ENCODE data around the gene ENDOV.
A peak's percentile ranks its signal among the peaks of the same experiment; 100 is the strongest.

Gene ENDOV

DNA sequence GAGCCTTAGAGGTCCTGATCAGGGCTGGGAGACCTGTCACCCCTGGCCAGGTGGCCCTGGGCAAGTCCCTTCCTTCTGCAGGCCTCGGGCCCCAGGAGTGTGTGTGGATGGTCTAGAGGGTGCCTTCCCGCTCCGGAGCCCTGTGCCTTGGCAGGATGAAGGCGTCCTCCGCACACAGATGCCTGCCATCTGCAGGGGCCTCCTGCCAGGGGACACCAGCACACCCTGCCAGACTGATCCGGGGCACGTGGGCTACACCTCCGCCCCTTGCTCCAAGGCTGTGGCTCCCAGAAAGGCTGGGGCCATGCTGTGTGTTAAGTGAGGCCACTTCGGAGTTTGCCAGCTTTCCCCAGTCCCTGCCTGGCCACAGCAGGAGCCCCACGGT, 30.8 kb downstream of the ENDOV start:
- H3K9me3 Mint-ChIP-seq, result no peaks in the 10 kb centered on the region
- H3K4me1 Mint-ChIP-seq (ENCODE audit: low read depth in 2 of 2), result peaks cover 0 to 2% of the 10 kb centered on the region in 2 donors
- H3K36me3 Mint-ChIP-seq (ENCODE audit: insufficient read depth), result peaks cover 7% of the 10 kb centered on the region
- peaks cover 29 to 71% of the 10 kb centered on the region in 2 donors for H3K27me3 Mint-ChIP-seq
- H3K4me3 Mint-ChIP-seq, result no peak overlapping the region
- DNase-seq (no peak), ATAC-seq (replicated peaks) (no peak)
- no peak overlapping the region for H3K27ac Mint-ChIP-seq

- H3K36me3 Mint-ChIP-seq (ENCODE audit: insufficient read depth), result peaks cover 10% of the 10 kb centered on the region
- no peak overlapping the region for H3K4me3 Mint-ChIP-seq
- H3K27me3 Mint-ChIP-seq, result peaks cover 23 to 66% of the 10 kb centered on the region in 2 donors
These were observed 31.9 kb downstream of the ENDOV start for GRCh38 chr17:80446645-80447405.

DNA sequence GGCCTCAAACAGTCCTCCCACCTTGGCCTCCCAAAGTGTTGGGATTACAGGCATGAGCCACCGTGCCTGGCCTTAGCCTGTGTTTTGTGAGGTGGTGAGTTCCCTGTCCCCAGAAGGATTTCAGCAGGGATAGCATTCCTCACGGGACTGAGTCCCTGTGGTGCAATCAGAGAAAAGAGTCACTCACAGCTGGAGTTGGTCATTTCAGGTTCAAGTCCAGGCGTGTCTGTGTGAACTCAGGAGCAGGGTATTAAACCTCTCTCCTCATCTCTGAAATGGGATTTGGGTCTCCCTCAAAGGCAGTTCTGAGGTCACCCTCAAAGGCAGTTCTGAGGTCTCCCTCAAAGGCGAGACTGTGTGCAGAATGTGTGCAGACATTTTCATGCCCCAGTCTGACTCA, 32.8 kb downstream of the ENDOV start:
- DNase-seq, result no peak
- Mint-ChIP-seq H3K9me3 (no peaks in the 10 kb centered on the region), H3K36me3 (ENCODE audit: insufficient read depth) (peaks cover 10% of the 10 kb centered on the region), H3K4me3 (no peak overlapping the region), H3K4me1 (ENCODE audit: low read depth in 2 of 2) (no peaks in the 10 kb centered on the region), H3K27me3 (peaks cover 14 to 57% of the 10 kb centered on the region in 2 donors), H3K27ac (no peak overlapping the region)
- ATAC-seq (replicated peaks), result no peak

More at GRCh38 chr17:80446645-80447405, 31.9 kb downstream of the ENDOV start:
- Mint-ChIP-seq H3K4me1 (ENCODE audit: low read depth in 2 of 2) (no peaks in the 10 kb centered on the region), H3K27ac (no peak overlapping the region), H3K9me3 (no peaks in the 10 kb centered on the region)
- ATAC-seq (replicated peaks) (no peak), DNase-seq (no peak)

- peaks cover 8 to 9% of the 10 kb centered on the region in 2 donors for H3K4me1 Mint-ChIP-seq (ENCODE audit: low read depth in 2 of 2)
- H3K27me3 Mint-ChIP-seq, result peaks cover 9 to 45% of the 10 kb centered on the region in 2 donors
- no peaks in the 10 kb centered on the region for H3K9me3 Mint-ChIP-seq
- H3K4me3 Mint-ChIP-seq, result no peak overlapping the region
- ATAC-seq (replicated peaks) (no peak), DNase-seq (no peak)
- H3K27ac Mint-ChIP-seq, result no peak overlapping the region
- H3K36me3 Mint-ChIP-seq (ENCODE audit: insufficient read depth), result peaks cover 18% of the 10 kb centered on the region
These were observed 34.4 kb downstream of the ENDOV start for GRCh38 chr17:80449194-80449929.

- peaks cover 9 to 45% of the 10 kb centered on the region in 2 donors for H3K27me3 Mint-ChIP-seq
- peaks cover 19% of the 10 kb centered on the region for H3K36me3 Mint-ChIP-seq (ENCODE audit: insufficient read depth)
- no peaks in the 10 kb centered on the region for H3K9me3 Mint-ChIP-seq
- H3K27ac Mint-ChIP-seq, result no peak overlapping the region
- DNase-seq (no peak), ATAC-seq (replicated peaks) (no peak)
- no peak overlapping the region for H3K4me3 Mint-ChIP-seq
- H3K4me1 Mint-ChIP-seq (ENCODE audit: low read depth in 2 of 2), result peaks cover 9 to 10% of the 10 kb centered on the region in 2 donors
These were observed 35.1 kb downstream of the ENDOV start for GRCh38 chr17:80449930-80450576.

DNA sequence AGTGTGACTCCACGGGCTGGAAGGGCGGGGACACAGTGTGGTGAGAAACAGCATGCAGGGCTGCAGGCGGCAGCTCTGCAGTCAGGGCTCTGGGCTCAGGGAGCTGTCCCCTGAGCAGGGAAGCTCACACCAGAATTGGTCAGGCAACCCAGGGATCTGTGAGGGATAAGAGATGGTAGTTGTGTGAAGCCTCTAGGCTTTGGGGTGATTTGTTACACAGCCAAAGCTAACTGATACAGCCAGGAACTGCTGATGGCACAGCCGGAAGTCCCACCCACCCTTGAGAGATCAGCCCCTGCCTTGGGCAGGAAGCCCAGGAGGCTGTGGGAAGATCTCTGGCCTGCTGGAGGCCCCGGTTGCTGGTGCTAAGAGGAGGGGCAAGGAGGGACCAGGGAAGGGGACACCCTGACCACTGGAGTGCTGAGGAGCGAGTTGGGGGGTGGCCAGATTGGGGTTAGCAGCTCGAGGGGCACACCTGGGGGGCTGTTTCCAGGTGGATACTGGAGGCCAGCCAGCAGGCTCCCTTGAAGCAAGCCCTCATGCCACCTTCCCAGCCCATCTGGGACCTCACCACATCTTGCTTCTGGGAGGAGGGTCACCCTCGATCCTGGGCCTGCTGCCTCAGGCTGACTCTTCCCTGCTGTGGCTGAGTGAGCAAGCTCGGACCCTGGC, 36.3 kb downstream of the ENDOV start:
- ATAC-seq (replicated peaks) (no peak), DNase-seq (no peak)
- Mint-ChIP-seq H3K27me3 (peaks cover 9 to 41% of the 10 kb centered on the region in 2 donors), H3K36me3 (ENCODE audit: insufficient read depth) (peaks cover 23% of the 10 kb centered on the region), H3K4me3 (no peak overlapping the region), H3K27ac (no peak overlapping the region), H3K4me1 (ENCODE audit: low read depth in 2 of 2) (peaks cover 12 to 14% of the 10 kb centered on the region in 2 donors), H3K9me3 (no peaks in the 10 kb centered on the region)

GRCh38 chr17:80452173-80452915, 37.4 kb downstream of the ENDOV start:
- H3K9me3 Mint-ChIP-seq, result no peaks in the 10 kb centered on the region
- ATAC-seq (replicated peaks), result no peak
- H3K27me3 Mint-ChIP-seq, result peaks cover 12 to 41% of the 10 kb centered on the region in 2 donors
- peak overlapping the region in 1 of 2 donors; percentile 4 for H3K27ac Mint-ChIP-seq
- H3K4me3 Mint-ChIP-seq, result peak overlapping the region in 1 of 2 donors; percentile 95
- no peak for DNase-seq
- H3K36me3 Mint-ChIP-seq (ENCODE audit: insufficient read depth), result peaks cover 27% of the 10 kb centered on the region
- H3K4me1 Mint-ChIP-seq (ENCODE audit: low read depth in 2 of 2), result peaks cover 12 to 14% of the 10 kb centered on the region in 2 donors

DNA sequence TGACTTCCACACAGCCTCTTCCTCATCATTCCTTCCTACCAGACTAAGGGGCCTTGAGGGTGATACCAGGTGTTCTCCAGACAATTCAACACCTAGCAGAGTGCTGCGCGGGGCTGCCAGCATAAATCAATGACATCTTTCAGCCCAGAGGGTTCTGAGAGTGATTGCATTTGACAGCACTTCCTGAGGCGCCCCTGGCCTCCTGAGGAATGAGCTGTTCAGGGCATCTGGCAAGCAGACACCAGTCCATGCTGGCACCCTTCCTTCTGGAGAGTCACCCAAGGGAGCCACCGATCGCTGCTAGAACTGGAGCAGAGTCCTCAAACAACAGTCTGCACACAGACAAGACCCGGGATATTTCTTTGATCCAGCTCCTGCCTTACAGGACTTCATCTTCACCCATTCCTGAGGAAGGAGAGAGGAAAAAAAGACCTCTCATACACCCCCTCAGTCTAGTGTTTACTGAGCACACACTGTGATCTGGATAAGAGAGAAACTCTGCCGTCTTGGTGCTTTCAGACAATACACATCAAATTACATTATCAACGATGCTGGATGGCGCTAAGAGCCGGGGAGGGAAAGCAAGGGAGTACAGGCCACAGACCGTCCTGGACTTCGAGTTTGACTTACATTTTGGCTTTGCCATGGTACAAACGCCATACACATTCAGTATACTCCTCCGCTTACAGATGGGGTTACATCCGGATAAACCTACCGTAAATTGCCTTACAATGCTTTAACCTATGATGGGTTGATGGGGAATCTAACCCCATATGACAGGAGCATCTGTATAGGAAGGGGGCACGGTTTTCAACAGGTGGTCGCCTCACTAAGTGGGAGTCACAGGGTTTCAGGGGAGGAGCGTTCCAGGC, 38.4 kb downstream of the ENDOV start:
- Mint-ChIP-seq H3K4me3 (peak overlapping the region; percentile 92 to 95), H3K4me1 (ENCODE audit: low read depth in 2 of 2) (peaks cover 12 to 16% of the 10 kb centered on the region in 2 donors), H3K27ac (peak overlapping the region; percentile 98 to 99), H3K27me3 (peaks cover 12 to 43% of the 10 kb centered on the region in 2 donors), H3K36me3 (ENCODE audit: insufficient read depth) (peaks cover 27% of the 10 kb centered on the region), H3K9me3 (no peaks in the 10 kb centered on the region)
- ATAC-seq (replicated peaks), result no peak
- DNase-seq, result no peak

GRCh38 chr17:80453998-80454556, 39.1 kb downstream of the ENDOV start:
- no peak for ATAC-seq (replicated peaks)
- peaks cover 12 to 16% of the 10 kb centered on the region in 2 donors for H3K4me1 Mint-ChIP-seq (ENCODE audit: low read depth in 2 of 2)
- H3K4me3 Mint-ChIP-seq, result peak overlapping the region; percentile 92 to 95
- peak overlapping the region; percentile 98 to 99 for H3K27ac Mint-ChIP-seq
- peaks cover 26% of the 10 kb centered on the region for H3K36me3 Mint-ChIP-seq (ENCODE audit: insufficient read depth)
- H3K27me3 Mint-ChIP-seq, result peaks cover 18 to 43% of the 10 kb centered on the region in 2 donors
- H3K9me3 Mint-ChIP-seq, result no peaks in the 10 kb centered on the region
- DNase-seq, result no peak

DNA sequence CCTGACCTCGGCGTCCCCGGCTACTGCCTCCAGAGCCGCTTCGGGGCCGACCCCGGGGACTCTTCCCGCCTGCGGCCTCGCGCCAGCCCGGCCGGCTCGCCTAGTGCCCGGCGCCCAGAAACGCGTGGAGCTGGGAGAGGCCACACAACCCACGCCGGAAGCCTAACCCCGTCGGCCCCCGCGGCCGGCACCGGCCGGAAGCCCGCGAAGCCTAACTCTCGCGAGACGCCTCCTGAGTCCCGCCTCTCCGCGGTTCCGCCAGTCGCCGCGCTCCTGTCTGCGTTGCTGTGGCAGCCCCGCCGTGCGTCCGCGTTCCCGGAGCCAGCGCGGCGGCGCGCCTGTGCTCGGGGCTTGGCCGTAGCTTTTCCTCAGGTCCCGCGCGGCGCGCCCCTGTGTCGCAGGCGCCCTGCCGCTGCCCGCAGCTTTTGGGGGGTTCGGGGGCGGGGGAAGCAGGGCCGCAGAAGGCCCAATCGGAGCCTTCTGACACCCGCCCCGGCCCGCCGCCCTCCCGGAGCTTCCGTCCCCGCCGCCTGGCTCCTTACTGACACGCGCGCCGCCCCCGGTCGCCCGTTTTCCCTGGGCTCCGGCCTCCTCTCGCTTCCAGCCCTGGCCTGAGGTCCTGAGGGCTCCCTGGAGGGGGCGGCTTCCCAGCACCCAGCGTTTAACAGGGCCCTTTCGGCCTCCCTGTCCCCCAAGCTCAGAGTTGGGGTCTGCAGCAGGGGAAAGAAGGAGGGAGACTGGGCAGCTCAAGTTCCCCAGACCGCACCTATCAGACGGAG, 39.8 kb downstream of the ENDOV start:
- ATAC-seq (replicated peaks) (peak; percentile 91), DNase-seq (peak; percentile 93 to 94 (median 93))
- H3K27ac Mint-ChIP-seq, result peak overlapping the region; percentile 98 to 99
- H3K36me3 Mint-ChIP-seq (ENCODE audit: insufficient read depth), result peaks cover 23% of the 10 kb centered on the region
- peaks cover 25 to 50% of the 10 kb centered on the region in 2 donors for H3K27me3 Mint-ChIP-seq
- peak overlapping the region; percentile 92 to 95 for H3K4me3 Mint-ChIP-seq
- H3K9me3 Mint-ChIP-seq, result no peaks in the 10 kb centered on the region
- peaks cover 12 to 16% of the 10 kb centered on the region in 2 donors for H3K4me1 Mint-ChIP-seq (ENCODE audit: low read depth in 2 of 2)

DNA sequence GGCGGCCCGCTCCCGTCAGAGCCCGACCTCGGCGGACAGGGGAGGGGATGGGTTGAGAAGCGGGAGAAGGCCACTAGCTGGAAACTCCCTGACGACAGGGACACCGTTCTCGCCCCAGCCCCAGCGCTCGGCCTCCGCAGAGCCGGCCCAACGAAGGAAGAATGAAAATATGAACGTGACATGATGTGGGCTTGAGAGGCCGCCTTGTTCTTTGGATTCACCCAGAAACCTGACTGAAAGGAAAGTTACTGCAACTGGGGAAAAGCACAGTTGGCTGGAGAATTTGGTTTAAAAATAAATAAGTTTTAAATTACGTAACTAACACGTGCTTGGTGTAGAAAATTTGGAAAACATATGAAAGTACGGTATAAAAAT, 40.4 kb downstream of the ENDOV start:
- Mint-ChIP-seq H3K4me1 (ENCODE audit: low read depth in 2 of 2) (peaks cover 12 to 16% of the 10 kb centered on the region in 2 donors), H3K27me3 (peaks cover 30 to 51% of the 10 kb centered on the region in 2 donors), H3K27ac (peak overlapping the region; percentile 98 to 99), H3K9me3 (no peaks in the 10 kb centered on the region), H3K4me3 (peak overlapping the region; percentile 92 to 95), H3K36me3 (ENCODE audit: insufficient read depth) (peaks cover 23% of the 10 kb centered on the region)
- ATAC-seq (replicated peaks) (peak; percentile 31), DNase-seq (peak in 2 of 3 experiments; percentile 19 to 30)
